ENCODE results near the gene TRRAP.
A peak's percentile ranks its signal among the peaks of the same experiment; 100 is the strongest.

TRRAP gene

GRCh38 chr7:98878365-98879197 is at the start of gene TRRAP:
Gene TRRAP (plus strand): TSS chr7:98878532. CDS start chr7:98881151, 2,619 bp downstream.
- H3K9ac ChIP-seq (ENCODE audit: low read depth, low read length), result peak within 1 kb of the TSS; percentile 91
- H3K4me3 ChIP-seq (ENCODE audit: low read length), result peak within 1 kb of the TSS; percentile 93
- H3K9me3 ChIP-seq (ENCODE audit: insufficient read depth, low read depth, low read length), result no peaks in the 10 kb centered on the region

GRCh38 chr7:98830972-98831548 is 47.3 kb upstream of the TRRAP start:
- H3K27me3 ChIP-seq (ENCODE audit: insufficient read depth, low read length), result no peaks in the 10 kb centered on the region

More at GRCh38 chr7:98878365-98879197, at the start of gene TRRAP:
- Histone ChIP-seq H3K36me3 (ENCODE audit: insufficient read depth, low read depth, low read length) (peaks cover 30% of the 10 kb centered on the region), H3K27ac (ENCODE audit: low read length) (no peak within 1 kb of the TSS), H3K27me3 (ENCODE audit: insufficient read depth, low read length) (peaks cover 5% of the 10 kb centered on the region; the same call in 1 of the 2 replicates), H3K4me1 (ENCODE audit: insufficient read depth, low read length) (no peaks in the 10 kb centered on the region)

GRCh38 chr7:98831641-98832221 is 46.6 kb upstream of the TRRAP start:
- Histone ChIP-seq H3K4me1 (ENCODE audit: insufficient read depth, low read length) (peaks cover under 1% of the 10 kb centered on the region; the same call in 1 of the 2 replicates), H3K36me3 (ENCODE audit: insufficient read depth, low read depth, low read length) (no peaks in the 10 kb centered on the region), H3K27ac (ENCODE audit: low read length) (no peak overlapping the region), H3K4me3 (ENCODE audit: low read length) (no peak overlapping the region), H3K27me3 (ENCODE audit: insufficient read depth, low read length) (no peaks in the 10 kb centered on the region), H3K9me3 (ENCODE audit: insufficient read depth, low read depth, low read length) (no peaks in the 10 kb centered on the region), H3K9ac (ENCODE audit: low read depth, low read length) (no peak overlapping the region)

More at GRCh38 chr7:98830972-98831548, 47.3 kb upstream of the TRRAP start:
- H3K9ac ChIP-seq (ENCODE audit: low read depth, low read length), result no peak overlapping the region
- no peak overlapping the region for H3K27ac ChIP-seq (ENCODE audit: low read length)
- H3K9me3 ChIP-seq (ENCODE audit: insufficient read depth, low read depth, low read length), result no peaks in the 10 kb centered on the region
- no peaks in the 10 kb centered on the region for H3K36me3 ChIP-seq (ENCODE audit: insufficient read depth, low read depth, low read length)
- H3K4me1 ChIP-seq (ENCODE audit: insufficient read depth, low read length), result peaks cover 4% of the 10 kb centered on the region; the same call in 1 of the 2 replicates
- H3K4me3 ChIP-seq (ENCODE audit: low read length), result no peak overlapping the region

GRCh38 chr7:98833022-98833421 is 45.3 kb upstream of the TRRAP start:
- Histone ChIP-seq H3K27me3 (ENCODE audit: insufficient read depth, low read length) (no peaks in the 10 kb centered on the region), H3K4me1 (ENCODE audit: insufficient read depth, low read length) (peaks cover 4% of the 10 kb centered on the region; the same call in 1 of the 2 replicates), H3K27ac (ENCODE audit: low read length) (no peak overlapping the region), H3K9ac (ENCODE audit: low read depth, low read length) (no peak overlapping the region), H3K4me3 (ENCODE audit: low read length) (no peak overlapping the region), H3K36me3 (ENCODE audit: insufficient read depth, low read depth, low read length) (no peaks in the 10 kb centered on the region), H3K9me3 (ENCODE audit: insufficient read depth, low read depth, low read length) (no peaks in the 10 kb centered on the region)

- Histone ChIP-seq H3K36me3 (ENCODE audit: insufficient read depth, low read depth, low read length) (no peaks in the 10 kb centered on the region), H3K27me3 (ENCODE audit: insufficient read depth, low read length) (no peaks in the 10 kb centered on the region), H3K27ac (ENCODE audit: low read length) (no peak overlapping the region), H3K4me3 (ENCODE audit: low read length) (no peak overlapping the region), H3K9me3 (ENCODE audit: insufficient read depth, low read depth, low read length) (no peaks in the 10 kb centered on the region), H3K4me1 (ENCODE audit: insufficient read depth, low read length) (peaks cover 4% of the 10 kb centered on the region; the same call in 1 of the 2 replicates), H3K9ac (ENCODE audit: low read depth, low read length) (no peak overlapping the region)
Measured at GRCh38 chr7:98834949-98835348, 43.4 kb upstream of the TRRAP start.

- Histone ChIP-seq H3K4me3 (ENCODE audit: low read length) (no peak overlapping the region), H3K27me3 (ENCODE audit: insufficient read depth, low read length) (no peaks in the 10 kb centered on the region), H3K36me3 (ENCODE audit: insufficient read depth, low read depth, low read length) (no peaks in the 10 kb centered on the region), H3K27ac (ENCODE audit: low read length) (no peak overlapping the region), H3K9me3 (ENCODE audit: insufficient read depth, low read depth, low read length) (no peaks in the 10 kb centered on the region), H3K9ac (ENCODE audit: low read depth, low read length) (no peak overlapping the region), H3K4me1 (ENCODE audit: insufficient read depth, low read length) (peaks cover 4% of the 10 kb centered on the region; the same call in 1 of the 2 replicates)
Measured at GRCh38 chr7:98836811-98837629, 41.3 kb upstream of the TRRAP start.

GRCh38 chr7:98837630-98837972 is 40.7 kb upstream of the TRRAP start:
- H3K27ac ChIP-seq (ENCODE audit: low read length), result no peak overlapping the region
- H3K36me3 ChIP-seq (ENCODE audit: insufficient read depth, low read depth, low read length), result no peaks in the 10 kb centered on the region
- H3K9ac ChIP-seq (ENCODE audit: low read depth, low read length), result no peak overlapping the region
- H3K4me1 ChIP-seq (ENCODE audit: insufficient read depth, low read length), result peaks cover 4% of the 10 kb centered on the region; the same call in 1 of the 2 replicates
- H3K27me3 ChIP-seq (ENCODE audit: insufficient read depth, low read length), result no peaks in the 10 kb centered on the region
- no peaks in the 10 kb centered on the region for H3K9me3 ChIP-seq (ENCODE audit: insufficient read depth, low read depth, low read length)
- H3K4me3 ChIP-seq (ENCODE audit: low read length), result no peak overlapping the region

GRCh38 chr7:98840096-98840495 is 38.2 kb upstream of the TRRAP start:
- no peaks in the 10 kb centered on the region for H3K9me3 ChIP-seq (ENCODE audit: insufficient read depth, low read depth, low read length)
- no peaks in the 10 kb centered on the region for H3K36me3 ChIP-seq (ENCODE audit: insufficient read depth, low read depth, low read length)
- H3K9ac ChIP-seq (ENCODE audit: low read depth, low read length), result no peak overlapping the region
- no peak overlapping the region for H3K27ac ChIP-seq (ENCODE audit: low read length)
- H3K4me3 ChIP-seq (ENCODE audit: low read length), result no peak overlapping the region
- peaks cover 4% of the 10 kb centered on the region; the same call in 1 of the 2 replicates for H3K4me1 ChIP-seq (ENCODE audit: insufficient read depth, low read length)
- no peaks in the 10 kb centered on the region for H3K27me3 ChIP-seq (ENCODE audit: insufficient read depth, low read length)

GRCh38 chr7:98840722-98841121 is 37.6 kb upstream of the TRRAP start:
- H3K9ac ChIP-seq (ENCODE audit: low read depth, low read length), result no peak overlapping the region
- H3K27me3 ChIP-seq (ENCODE audit: insufficient read depth, low read length), result no peaks in the 10 kb centered on the region
- H3K36me3 ChIP-seq (ENCODE audit: insufficient read depth, low read depth, low read length), result no peaks in the 10 kb centered on the region
- peaks cover 4% of the 10 kb centered on the region; the same call in 1 of the 2 replicates for H3K4me1 ChIP-seq (ENCODE audit: insufficient read depth, low read length)
- no peak overlapping the region for H3K4me3 ChIP-seq (ENCODE audit: low read length)
- H3K27ac ChIP-seq (ENCODE audit: low read length), result no peak overlapping the region
- no peaks in the 10 kb centered on the region for H3K9me3 ChIP-seq (ENCODE audit: insufficient read depth, low read depth, low read length)

DNA sequence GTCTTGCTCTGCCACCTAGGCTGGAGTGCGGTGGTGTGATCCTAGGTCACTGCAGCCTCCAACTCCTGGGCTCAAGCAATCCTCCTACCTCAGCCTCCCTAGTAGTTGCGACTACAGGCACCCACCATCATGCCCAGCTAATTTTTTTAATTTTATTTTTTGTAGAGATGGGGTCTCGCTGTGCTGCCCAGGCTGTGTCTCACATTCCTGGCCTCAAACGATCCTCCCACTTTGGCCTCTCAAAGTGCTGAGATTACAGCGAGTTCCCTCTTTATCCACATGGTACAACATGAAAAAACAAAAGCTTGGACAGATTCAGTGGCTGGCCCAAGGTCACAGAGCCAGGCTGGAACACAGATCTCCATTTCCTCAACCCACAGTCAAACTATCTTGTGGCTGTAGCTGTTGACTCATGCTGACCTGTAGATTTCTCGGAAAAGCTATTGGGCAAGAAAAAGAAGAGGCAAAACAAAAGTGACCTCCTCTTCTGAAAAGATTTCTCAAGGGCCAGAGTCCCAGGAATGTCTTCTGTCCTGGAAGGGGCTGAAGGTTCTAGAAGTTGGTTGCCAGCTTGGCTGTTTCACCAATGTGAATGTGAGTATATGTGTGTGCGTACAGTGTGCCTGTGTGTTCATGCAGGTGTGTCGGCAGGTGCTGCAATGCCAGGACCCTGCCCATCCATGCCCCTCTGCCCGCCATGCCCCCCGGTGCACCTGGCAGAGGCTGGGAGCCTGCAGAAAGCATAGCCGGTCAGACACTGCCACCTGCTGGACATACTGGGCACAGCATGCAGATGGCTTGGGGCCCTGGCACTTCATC is 36.9 kb upstream of the TRRAP start:
- H3K9me3 ChIP-seq (ENCODE audit: insufficient read depth, low read depth, low read length), result no peaks in the 10 kb centered on the region
- no peaks in the 10 kb centered on the region for H3K36me3 ChIP-seq (ENCODE audit: insufficient read depth, low read depth, low read length)
- H3K27me3 ChIP-seq (ENCODE audit: insufficient read depth, low read length), result no peaks in the 10 kb centered on the region
- H3K4me3 ChIP-seq (ENCODE audit: low read length), result no peak overlapping the region
- H3K4me1 ChIP-seq (ENCODE audit: insufficient read depth, low read length), result peaks cover 4% of the 10 kb centered on the region; the same call in 1 of the 2 replicates
- no peak overlapping the region for H3K27ac ChIP-seq (ENCODE audit: low read length)
- no peak overlapping the region for H3K9ac ChIP-seq (ENCODE audit: low read depth, low read length)
